Stimulated activated CD4-positive, alpha-beta T cell treated with anti-CD3 and anti-CD28 coated beads, TNF-alpha, amount 100 ng/mL, for 1 hour (primary cell): ENCODE data around the gene MEIS2.

Source experiments
- DNase-seq, 3 donors: peaks; one replicate each; pipeline ENCODE4 v3.0.0-alpha.2; 2020; ENCODE audit warnings: low read depth in 3 of 3, low spot score in 1 of 3

MEIS2 gene

DNA sequence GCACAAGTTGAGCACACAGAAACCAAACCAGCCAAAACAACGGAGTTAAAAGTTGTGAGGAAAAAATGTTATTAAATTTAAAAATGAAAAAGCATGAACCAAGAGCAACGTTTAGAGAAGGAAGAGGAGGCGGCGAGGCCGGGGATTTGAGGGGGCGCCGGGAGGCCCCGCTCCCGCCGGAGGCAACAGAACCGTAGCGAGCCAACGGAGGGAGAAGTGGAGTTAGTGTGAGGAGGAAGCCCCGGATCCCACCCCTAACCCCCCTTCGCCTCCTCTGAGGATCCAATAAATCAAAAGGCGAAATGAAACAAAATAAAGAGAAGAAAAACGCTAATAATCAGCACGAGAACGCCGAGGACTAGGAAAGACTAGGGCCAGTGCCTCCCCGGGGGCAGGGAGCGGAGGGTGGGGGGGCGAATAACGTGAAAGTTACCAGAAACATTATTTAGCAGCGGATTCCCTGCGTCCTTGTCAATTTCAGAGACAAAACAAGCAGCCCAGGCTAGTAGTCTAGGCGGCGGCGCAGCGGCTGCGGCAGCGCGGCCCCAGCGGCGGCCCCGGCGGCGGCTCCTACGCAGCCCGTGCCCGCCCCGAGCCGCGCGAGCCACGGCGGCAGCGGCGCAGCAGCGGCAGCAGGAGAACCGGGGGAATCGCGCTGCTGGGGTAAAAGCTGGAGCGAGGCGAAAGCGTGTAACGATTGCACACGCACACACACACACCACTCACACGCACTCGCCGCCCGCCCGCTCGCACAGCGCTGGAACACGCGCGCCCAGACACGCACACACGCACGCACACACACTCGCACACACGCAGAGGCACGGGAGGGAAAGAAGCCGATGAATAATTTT, 1.7 kb downstream of the MEIS2 start:
- no peak for DNase-seq

DNA sequence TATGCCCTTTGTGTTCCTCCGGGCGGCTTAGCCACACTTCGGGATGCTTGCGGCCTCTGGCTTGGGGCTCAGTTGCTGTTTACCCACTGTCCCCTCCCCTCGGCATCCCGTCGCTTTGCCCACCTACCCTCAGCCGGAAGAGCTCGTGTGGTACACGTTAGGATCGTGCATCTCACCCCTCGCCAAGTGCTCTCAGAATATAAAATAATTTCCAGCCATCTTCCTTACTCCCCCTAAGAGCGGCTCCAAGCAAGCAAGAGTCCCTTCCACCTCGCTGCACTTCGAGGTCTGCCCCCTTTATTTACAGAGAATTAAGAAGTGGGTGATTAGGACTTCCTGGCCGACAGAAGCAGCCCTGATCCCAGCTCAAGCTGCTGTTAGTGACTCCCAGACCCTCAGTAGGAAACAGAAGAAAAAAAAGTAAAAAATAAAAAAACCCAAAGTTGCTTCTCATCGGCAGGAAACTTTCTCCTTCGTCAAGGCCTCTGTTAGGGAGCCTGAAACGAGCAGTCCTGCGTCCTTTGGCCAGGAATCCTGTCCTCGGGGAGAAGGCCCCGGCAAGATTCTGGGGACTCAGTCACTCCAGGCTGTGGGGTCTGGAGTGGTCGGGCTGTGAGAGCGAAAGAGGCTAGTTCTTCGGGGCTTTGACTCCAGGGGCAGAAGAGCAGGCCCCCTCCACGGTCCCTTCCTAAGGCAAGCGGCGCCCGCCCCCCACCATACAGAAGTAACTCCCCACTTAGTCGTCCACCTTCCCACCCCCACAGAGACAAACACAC, 3.0 kb downstream of the MEIS2 start:
- DNase-seq, result no peak

DNA sequence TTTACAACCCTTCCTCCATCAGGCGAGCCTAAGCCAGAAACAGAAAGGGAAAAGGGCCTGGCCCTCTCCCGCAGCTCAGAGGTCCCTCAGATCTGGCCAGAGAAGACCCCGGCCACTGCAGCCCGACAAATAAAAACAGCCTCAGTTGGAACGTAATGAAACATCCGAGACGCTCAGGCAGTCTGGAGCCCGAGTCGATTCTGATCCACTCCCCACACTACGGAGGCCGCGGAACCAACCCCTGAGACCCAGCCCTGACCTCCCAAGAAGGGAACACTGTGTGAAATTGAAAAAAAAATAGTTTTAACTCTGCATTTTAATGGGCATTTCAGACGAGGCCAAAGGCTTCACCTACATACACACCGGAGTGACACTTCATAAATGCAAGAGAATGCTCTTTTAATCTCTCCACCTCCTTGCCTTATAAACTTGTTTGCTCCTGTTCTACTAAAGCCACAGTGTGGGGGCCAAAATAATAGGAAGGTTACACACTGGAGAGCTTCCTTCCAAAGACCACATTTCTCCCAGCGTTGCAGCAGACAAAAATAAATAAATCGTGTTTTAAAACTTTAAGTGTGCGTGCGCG, 3.7 kb downstream of the MEIS2 start:
- DNase-seq, result no peak

DNA sequence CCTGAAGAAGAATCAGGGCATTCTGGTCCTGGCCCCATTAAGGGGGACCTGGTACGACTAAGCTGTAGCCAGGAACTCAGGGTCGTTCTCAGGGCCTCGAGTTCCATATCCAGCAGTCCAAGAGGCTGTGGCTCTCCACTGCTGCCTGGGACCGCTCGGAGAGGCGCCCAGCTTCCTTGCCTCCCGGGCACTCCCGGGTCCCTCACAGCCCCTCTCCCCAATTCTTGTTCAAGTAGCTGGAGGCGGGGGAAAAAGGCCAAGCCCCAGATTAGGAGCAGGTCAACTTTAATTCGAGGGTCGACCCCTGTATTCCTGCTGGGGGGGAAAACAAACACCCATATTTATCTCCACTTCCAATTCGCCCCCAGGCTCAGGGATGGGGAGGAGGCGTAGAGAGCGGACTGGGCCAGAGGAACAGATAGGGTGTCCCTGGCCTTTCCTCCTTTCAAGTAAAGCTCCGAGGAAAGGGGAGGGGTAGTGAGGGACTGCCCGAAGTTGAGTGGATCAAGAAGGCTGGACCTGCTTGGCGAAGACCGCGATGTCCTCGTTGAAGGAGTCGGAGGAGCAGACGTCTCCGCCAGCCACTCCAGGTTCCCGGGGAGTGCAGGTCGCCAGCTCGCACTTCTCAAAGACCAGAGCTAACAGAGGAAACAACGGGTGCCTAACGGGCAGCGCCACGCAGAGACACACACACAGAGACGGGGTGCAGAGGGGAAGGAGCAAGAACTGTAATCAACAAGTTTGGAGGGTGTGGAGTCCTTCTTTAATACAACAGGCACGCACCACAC, 4.4 kb downstream of the MEIS2 start:
- DNase-seq, result no peak

DNA sequence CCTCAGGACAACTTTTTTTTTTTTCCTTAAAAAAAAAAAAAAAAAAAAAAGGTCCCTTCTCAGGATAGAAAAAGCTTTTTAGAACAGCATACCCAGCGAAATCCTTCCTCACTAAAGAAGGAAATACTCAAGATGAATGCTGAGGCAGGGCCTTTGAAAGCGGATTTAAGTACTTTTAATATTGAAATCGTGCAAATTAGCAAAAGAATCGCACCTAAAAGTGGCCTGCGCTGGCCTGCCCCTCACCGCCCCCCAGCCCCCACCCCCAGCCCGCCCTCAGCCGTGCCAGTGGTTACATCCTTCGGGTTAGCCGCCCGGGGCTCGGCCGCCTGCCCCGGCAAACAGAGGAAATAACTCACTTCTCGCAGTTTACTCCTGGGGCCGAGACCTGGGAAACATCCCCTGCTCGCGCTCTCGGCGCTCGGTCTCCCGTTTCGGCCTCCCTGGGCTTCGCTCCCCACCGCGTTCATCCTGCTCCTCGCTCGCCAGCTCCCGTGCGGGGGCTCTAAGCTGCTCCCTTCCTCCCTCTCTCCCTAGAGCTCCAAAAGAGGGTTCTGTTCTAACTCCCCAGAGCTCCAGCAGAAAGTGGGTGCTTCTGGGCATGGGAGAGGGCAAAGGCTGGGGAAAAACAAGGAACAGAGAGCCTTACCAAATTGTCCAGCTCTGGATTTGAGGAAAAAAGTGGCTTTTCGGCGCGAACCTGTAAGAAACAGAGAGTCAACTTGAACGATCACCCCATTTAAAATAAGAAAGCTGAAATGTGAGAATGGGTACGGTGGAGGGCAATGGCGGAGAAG, 5.2 kb downstream of the MEIS2 start:
- no peak for DNase-seq

DNA sequence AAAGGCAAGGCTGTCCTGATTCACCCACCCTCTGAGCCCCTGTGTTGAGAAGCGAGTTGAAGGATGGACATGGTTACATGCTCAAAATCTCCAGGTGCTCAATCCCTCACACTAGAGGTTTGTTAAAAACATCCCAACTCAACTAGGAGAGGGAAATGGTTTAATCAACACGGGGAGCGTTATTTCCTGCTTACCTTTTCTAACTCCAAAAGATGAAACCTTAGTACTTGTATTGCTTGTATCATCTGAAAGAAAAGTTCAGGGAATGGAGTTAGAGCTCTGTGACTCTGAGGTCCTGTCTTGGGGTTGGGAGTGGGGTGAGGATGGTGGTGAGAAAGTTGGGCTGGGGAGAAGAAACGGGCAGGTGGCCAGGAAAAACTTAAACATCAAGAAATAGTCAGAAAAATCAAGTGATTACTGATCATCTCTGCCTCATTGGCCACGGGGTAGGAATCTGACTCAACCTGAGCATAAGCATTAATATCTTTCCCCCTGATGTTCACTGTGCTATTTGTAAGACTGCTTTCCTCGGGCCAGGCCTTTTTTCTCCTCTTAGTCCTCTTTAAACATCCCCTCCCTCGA, 5.9 kb downstream of the MEIS2 start:
- DNase-seq, result no peak

DNA sequence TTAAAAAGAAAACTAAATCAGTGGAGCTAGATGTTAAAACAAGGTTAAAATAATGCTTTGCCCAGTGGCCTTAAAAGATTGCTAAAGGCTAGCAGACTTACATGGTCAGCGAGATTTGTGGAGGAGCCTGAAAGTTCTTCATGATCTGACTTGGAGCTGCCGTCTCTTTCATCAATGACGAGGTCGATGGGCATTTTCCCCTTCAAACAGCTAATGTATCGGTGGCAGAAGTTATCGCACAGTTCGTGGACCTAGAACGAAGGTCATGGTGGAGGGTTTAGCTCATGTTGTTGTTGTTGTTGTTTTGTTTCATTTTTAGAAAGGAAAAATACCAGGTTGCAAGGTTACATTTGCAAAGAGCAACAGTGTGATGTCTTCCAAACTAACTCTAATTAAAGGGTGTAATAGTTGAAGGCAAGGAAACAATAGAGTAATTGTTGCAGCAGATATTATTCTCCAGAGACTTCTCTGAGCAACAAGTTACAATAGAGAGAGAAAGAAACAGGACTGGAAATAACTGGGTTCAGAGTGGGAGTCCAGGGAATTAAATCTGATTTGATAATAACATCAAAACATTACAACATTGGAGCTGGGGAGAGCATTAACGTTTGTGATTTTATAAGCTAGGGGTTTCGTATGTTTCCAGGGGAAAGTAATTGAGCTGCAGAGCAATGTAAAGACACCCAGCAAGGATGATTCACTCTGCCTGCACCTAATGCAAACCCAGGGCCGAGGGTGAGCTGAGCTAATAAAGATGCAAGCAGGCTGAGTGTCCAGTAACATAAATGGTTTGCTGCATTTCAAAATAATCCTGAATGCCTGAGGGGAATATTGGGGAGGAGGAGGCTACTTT, 6.6 kb downstream of the MEIS2 start:
- DNase-seq, result no peak

DNA sequence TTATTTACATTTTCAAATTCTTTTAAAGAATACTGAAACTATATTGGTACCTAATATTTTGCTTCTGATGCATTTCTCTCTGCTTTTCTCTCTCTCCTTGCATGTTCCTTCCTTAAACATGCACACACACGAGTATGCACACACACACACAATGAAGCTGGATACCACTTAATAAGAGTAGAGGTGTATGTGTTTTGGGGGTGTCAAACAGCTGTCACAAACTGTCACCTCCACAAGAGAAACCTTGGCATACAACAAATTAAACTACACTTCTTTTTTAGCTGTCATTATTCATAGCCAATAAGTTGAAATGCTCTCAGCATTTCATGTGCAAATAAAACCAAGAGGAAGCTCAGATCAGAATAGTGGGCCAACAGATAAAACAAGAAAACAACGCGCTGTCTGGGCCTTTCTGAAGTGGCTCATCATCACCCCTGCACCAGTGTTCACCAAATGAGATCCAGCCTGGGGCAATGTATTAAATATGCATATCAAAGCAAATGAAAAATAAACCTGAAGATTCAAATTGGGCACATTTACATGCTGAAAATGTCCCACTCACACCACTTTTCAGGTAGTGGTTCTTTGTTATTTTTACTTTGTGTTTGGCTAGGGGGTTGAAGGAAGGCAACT, 9.7 kb downstream of the MEIS2 start:
- no peak for DNase-seq

DNA sequence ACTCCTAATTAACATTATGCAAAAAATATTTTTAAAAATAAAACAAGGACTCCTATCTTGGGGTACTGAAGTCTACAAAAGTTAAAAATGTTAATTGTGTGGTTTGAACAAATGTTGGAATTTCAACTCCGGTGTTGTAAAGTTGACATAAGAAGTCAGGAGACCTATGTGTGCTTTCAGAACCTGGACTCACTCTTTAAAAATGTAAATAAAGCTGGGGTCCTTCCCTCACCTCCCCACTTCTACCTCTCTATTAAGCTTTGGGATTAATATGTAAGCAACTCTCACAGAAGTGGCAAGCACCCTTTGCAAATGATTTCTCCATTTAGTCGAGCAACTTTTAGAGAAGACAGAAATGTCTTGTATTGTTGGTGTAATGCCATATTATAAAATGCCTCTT, 11.9 kb downstream of the MEIS2 start:
- DNase-seq, result no peak

DNA sequence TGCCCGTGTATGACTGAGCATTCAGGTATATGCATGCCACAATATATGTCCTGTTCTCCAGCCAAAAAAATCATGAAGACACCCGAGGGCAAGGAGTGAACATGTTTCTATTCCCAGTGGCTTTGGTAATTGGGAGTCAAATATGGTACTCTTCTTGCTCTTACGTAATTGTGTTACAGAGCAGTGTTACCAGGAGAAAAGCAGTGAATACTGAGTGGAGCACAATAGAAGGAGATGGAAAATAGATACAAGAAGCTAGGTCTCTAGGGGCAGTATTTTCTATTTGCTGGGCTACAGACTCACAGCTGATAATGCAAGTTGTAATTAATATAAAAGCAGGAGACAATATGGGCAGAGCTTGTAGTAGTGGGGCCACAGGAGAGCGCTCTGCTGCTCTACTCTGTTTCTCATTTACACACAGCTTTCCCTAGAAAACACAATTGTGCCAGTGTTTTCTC, 13.2 kb downstream of the MEIS2 start:
- DNase-seq, result no peak

DNA sequence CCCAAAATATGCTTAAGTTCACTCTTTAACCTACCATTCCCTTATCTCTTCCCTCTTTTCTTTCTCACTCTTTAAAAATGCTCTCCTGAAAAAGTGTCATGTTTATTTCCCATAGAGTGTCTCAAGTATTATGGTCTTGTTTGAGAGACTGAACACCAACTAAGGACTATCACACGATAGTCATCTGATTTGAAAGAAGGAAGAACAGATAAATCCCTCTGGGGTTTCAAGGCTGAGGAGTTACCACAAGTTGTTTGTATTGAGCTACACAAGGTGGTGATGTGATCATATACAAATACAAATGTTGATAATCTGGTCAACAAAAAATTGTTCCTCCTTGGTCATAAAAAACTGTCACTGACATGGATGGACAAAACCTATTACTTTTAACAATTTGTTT, 13.8 kb downstream of the MEIS2 start:
- DNase-seq, result no peak

DNA sequence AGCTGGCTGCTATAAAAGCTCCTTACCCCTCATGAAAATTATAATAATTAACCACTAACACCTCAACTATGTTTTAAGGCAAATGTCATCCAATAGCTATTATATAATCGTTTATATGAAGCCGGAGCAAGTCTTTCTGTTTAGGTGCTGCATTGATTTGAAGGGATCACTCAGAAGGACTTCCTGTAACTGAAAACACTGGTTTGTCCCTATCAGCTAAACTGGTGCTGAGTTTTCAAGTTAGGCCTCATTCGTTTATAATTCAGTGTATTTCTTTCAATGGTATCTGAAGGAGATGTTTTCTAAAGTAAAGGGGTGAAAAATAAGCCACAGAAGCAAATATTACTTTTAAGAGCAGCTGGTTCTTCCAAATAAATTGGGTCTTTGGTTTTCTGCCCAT, 14.2 kb downstream of the MEIS2 start:
- DNase-seq, result no peak

DNA sequence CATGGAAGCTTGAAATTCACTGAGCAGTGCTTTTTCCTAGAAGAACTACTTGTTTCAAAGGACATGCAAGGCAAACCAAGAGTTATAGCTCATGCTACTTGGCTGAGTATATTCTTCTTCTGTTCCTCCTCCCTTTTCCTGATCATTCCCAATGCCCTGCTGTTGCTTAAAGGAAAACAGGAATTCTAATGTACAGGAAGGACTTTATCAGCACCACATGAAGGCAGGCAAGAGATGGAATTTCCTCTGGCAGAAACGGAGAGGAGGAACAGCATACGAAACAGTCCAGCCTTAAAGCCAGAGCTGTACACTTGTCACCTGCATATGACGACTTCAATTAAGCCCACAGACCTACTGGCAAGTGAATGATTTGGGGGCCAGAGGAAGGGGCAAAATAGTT, 15.7 kb downstream of the MEIS2 start:
- DNase-seq, result no peak

DNA sequence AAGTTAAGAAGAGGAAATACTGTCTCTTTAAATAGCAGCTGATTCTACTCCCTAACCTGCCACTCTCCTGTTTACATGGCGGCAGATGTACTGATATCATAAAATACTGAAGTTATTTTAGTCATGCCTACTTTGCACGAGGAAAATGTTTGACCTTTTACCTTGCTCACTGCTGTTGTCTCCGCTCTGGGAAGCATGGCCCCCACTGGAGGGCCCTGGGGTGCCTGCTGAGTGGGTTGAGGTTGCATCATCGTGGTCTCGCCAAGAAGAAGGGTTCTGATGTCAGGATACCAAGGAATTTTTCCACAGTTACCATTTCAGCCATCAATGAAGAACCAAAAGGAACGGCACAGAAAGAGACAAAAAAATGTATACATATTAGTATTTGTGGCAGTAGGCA, 16.7 kb downstream of the MEIS2 start:
- no peak for DNase-seq

DNA sequence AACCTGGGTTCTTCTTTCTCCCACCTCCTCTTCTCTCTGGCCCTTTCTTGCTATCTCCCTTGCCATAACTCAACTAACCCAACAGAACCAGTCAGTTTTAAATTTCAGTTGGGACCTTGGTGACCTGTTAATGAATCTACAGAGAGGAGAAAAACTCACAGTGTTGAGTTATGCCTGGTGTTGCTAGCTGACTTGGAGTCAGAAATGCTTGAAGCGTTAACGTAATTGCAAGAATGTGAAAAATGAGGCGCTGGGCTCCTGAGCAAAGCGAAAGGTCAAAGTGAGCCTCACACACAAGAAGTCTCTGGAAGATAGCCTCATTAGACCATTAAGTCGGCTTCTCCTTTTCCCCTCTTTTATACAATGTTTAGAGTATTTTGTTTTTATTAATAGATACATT, 18.4 kb downstream of the MEIS2 start:
- DNase-seq, result no peak

DNA sequence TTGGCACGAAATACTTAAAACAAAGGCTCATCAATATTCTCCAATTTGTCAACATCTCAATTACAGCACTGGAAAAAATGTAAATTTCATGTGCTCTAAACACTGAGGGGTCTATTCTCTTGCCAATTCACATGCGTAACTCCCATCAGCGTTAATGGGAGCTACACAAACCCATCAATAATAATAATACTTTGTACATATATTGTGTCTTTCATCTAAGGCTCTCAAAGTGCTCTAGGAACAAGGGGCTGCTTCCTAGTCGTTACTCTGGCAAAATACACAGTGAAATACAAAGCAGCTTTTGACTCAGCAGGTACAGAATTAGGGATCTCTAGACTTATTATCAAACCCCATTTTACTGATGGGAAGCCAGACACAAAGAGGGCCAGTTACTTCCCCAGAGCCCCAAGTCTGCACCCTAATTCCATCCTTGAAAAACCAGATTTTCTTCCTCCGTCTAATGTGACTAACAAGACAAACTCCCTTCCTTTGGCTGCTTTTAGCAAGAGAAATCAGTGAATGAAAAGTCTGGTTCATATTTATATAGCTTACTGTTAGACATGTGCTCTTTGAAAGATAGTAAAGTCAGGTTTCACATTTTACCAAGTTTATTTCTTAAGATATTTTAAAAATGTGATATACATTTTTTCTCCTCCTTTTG, 20.0 kb downstream of the MEIS2 start:
- DNase-seq, result no peak

DNA sequence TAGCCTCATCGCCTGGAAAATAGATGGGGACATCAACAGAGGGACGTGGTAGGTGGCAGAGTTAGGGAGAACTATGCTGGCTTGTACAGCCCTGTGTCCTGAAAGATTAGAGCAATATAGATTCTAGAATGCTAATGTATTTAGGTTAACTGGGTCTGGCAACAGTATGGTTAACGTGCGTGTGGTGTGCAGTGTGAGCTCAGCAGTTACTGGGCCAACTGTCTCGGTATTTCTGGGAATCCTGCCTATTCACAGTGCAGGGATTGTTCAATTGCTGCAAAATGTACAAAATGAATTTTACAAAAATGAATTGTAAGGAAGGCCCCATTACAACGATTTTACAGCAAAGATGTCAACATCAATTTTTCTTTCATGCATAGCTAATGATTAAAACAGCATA, 20.6 kb downstream of the MEIS2 start:
- no peak for DNase-seq

DNA sequence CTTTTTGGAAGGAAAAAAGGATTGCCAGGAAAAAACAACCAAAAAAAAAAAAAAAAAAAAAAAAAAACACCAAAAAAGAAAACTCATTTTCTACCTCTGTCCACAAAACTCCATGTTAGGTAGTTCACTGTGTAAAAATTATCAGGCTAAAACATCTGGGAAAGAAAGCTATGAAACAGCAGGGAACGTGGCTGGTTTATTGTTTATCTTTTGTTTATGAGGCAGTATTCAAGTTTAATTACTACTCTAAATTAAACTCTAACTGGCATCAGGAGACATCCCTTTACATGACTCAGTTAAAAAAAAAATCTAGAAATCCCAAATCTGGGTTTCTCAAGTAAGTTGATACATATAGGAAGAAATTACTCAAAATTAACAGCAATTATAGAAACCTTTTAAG, 21.8 kb downstream of the MEIS2 start:
- no peak for DNase-seq
